H9 (cell line): Measurements from ENCODE around the gene AIF1. TPM values are rescaled to one million over a fixed set of nuclear protein-coding genes. Genes with fewer than 3 reads are reported as not detected.

Experiments used
- DNase-seq: peaks from one replicate; pipeline ENCODE4 v3.0.0-alpha.2; 2017
- H2AFZ ChIP-seq: one replicate; pipeline ENCODE4 v1.6.1; 2013; ENCODE audit warnings: mild to moderate bottlenecking, low read length, control low read depth, moderate library complexity
- H2AK5ac ChIP-seq: 2 replicates; pipeline ENCODE4 v1.6.1; 2013; ENCODE audit warnings: low read length, control low read depth, mixed read lengths; ENCODE audit not compliant: insufficient read length
- H2BK120ac ChIP-seq: one replicate; pipeline ENCODE4 v1.6.1; 2013; ENCODE audit warnings: low read depth, mild to moderate bottlenecking, low read length, control low read depth, inconsistent platforms; ENCODE audit not compliant: poor library complexity, severe bottlenecking
- H2BK12ac ChIP-seq: 2 replicates; pipeline ENCODE4 v1.6.1; 2013; ENCODE audit warnings: low read length, control low read depth, mixed read lengths, low read depth; ENCODE audit not compliant: insufficient read length
- H2BK15ac ChIP-seq: 2 replicates; pipeline ENCODE4 v1.6.1; 2013; ENCODE audit warnings: low read depth, low read length, control low read depth
- H2BK20ac ChIP-seq: one replicate; pipeline ENCODE4 v1.6.1; 2013; ENCODE audit warnings: low read depth, mild to moderate bottlenecking, low read length, control low read depth, inconsistent platforms; ENCODE audit not compliant: poor library complexity, severe bottlenecking
- H2BK5ac ChIP-seq: 2 replicates; pipeline ENCODE4 v1.6.1; 2013; ENCODE audit warnings: low read length, control low read depth, mixed read lengths; ENCODE audit not compliant: insufficient read length
- H3K14ac ChIP-seq: 2 replicates; pipeline ENCODE4 v1.6.1; 2013; ENCODE audit warnings: low read length, control low read depth; ENCODE audit not compliant: insufficient read depth
- H3K18ac ChIP-seq: 2 replicates; pipeline ENCODE4 v1.6.1; 2013; ENCODE audit warnings: low read depth, mild to moderate bottlenecking, mixed read lengths, low read length, control low read depth; ENCODE audit not compliant: insufficient read length
- H3K23ac ChIP-seq: 2 replicates; pipeline ENCODE4 v1.6.1; 2013; ENCODE audit warnings: low read length, control low read depth, mixed read lengths, low read depth; ENCODE audit not compliant: insufficient read length
- H3K23me2 ChIP-seq: 2 replicates; pipeline ENCODE4 v1.6.1; 2013; ENCODE audit warnings: low read depth, mild to moderate bottlenecking, mixed read lengths, low read length, control low read depth; ENCODE audit not compliant: insufficient read length, poor library complexity, severe bottlenecking
- H3K27ac ChIP-seq: 2 replicates; pipeline ENCODE4 v1.5.1; 2013; ENCODE audit warnings: low read length, control low read depth, mixed read lengths, low read depth; ENCODE audit not compliant: insufficient read length
- H3K27me3 ChIP-seq: 2 replicates; pipeline ENCODE4 v1.6.1; 2013; ENCODE audit warnings: low read length, control low read depth, inconsistent platforms; ENCODE audit not compliant: insufficient read depth
- H3K4ac ChIP-seq: 2 replicates; pipeline ENCODE4 v1.6.1; 2013; ENCODE audit warnings: low read depth, mild to moderate bottlenecking, control low read depth, inconsistent platforms, low read length, moderate library complexity
- H3K4me1 ChIP-seq: 2 replicates; pipeline ENCODE4 v1.6.1; 2013; ENCODE audit warnings: low read length, control low read depth, inconsistent platforms; ENCODE audit not compliant: insufficient read depth
- H3K4me2 ChIP-seq: 2 replicates; pipeline ENCODE4 v1.6.1; 2013; ENCODE audit warnings: low read length, control low read depth, mixed read lengths; ENCODE audit not compliant: insufficient read length, insufficient read depth
- H3K56ac ChIP-seq: 2 replicates; pipeline ENCODE4 v1.6.1; 2013; ENCODE audit warnings: low read depth, mild to moderate bottlenecking, mixed read lengths, low read length, control low read depth; ENCODE audit not compliant: insufficient read length
- H3K79me1 ChIP-seq: 2 replicates; pipeline ENCODE4 v1.6.1; 2013; ENCODE audit warnings: low read depth, mild to moderate bottlenecking, moderate library complexity, low read length, control low read depth, inconsistent platforms; ENCODE audit not compliant: insufficient read depth, poor library complexity, severe bottlenecking
- H3K79me2 ChIP-seq: 2 replicates; pipeline ENCODE4 v1.6.1; 2013; ENCODE audit warnings: low read length, control low read depth, inconsistent platforms; ENCODE audit not compliant: insufficient read depth
- H3K9ac ChIP-seq: 2 replicates; pipeline ENCODE4 v1.6.1; 2013; ENCODE audit warnings: low read length, control low read depth, mixed read lengths; ENCODE audit not compliant: insufficient read length; ENCODE audit errors: extremely low read depth
- H3K9me3 ChIP-seq: one replicate; pipeline ENCODE4 v1.6.1; 2013; ENCODE audit warnings: low read depth, low read length, inconsistent platforms; ENCODE audit not compliant: control insufficient read depth
- H3T11ph ChIP-seq: one replicate; pipeline ENCODE4 v1.6.1; 2013; ENCODE audit warnings: mild to moderate bottlenecking, low read length, control low read depth, inconsistent platforms
- H4K20me1 ChIP-seq: one replicate; pipeline ENCODE4 v1.6.1; 2013; ENCODE audit not compliant: control insufficient read depth, insufficient read length, insufficient read depth
- H4K5ac ChIP-seq: 2 replicates; pipeline ENCODE4 v1.6.1; 2013; ENCODE audit warnings: low read depth, mild to moderate bottlenecking, mixed read lengths, low read length, control low read depth; ENCODE audit not compliant: insufficient read length
- H4K8ac ChIP-seq: replicated peaks from 2 replicates; pipeline ENCODE4 v1.6.1; 2013; ENCODE audit warnings: low read length, control low read depth, mixed read lengths, low read depth; ENCODE audit not compliant: insufficient read length
- H4K91ac ChIP-seq: 2 replicates; pipeline ENCODE4 v1.6.1; 2013; ENCODE audit warnings: low read depth, mild to moderate bottlenecking, moderate library complexity, mixed read lengths, low read length, control low read depth; ENCODE audit not compliant: insufficient read length
- H3K27ac Mint-ChIP-seq, 3 experiments: 2 replicates in 2 of 3; 3 replicates in 1 of 3; pipeline ENCODE4 v1.8.0; 2020 to 2021; ENCODE audit warnings: mixed read lengths in 3 of 3, mild to moderate bottlenecking in 1 of 3, moderate library complexity in 1 of 3
- H3K27me3 Mint-ChIP-seq: 2 replicates; pipeline ENCODE4 v1.8.0; 2021; ENCODE audit warnings: low read depth, mild to moderate bottlenecking, moderate library complexity, mixed read lengths
- H3K36me3 Mint-ChIP-seq, 3 experiments: 2 replicates in 2 of 3; 3 replicates in 1 of 3; pipeline ENCODE4 v1.8.0; 2020 to 2021; ENCODE audit warnings: low read depth in 3 of 3, mixed read lengths in 3 of 3; ENCODE audit not compliant: insufficient read depth in 1 of 3
- H3K4me1 Mint-ChIP-seq, 2 experiments: 2 replicates each; pipeline ENCODE4 v1.8.0; 2020; ENCODE audit warnings: mixed read lengths in 2 of 2
- H3K4me3 Mint-ChIP-seq, 2 experiments: 2 replicates in 1 of 2; 3 replicates in 1 of 2; pipeline ENCODE4 v1.8.0; 2020 to 2021; ENCODE audit warnings: mild to moderate bottlenecking in 2 of 2, mixed read lengths in 2 of 2, moderate library complexity in 1 of 2
- H3K9me3 Mint-ChIP-seq, 2 experiments: 2 replicates in 1 of 2; 3 replicates in 1 of 2; pipeline ENCODE4 v1.8.0; 2020; ENCODE audit warnings: mild to moderate bottlenecking in 2 of 2, mixed read lengths in 2 of 2, moderate library complexity in 1 of 2
- WGBS: extraction: QIAGEN DNeasy Blood & Tissue Kit; methylation state at CpG from one replicate; pipeline ENCODE4 v1.1.7; 2013; ENCODE audit warnings: missing lambda C conversion rate, low lambda C conversion rate, mixed read lengths; ENCODE audit not compliant: insufficient read length; ENCODE audit errors: extremely low coverage; 5-methylcytosine and 5-hydroxymethylcytosine counted together
- total RNA-seq: library from RNA; stranded (reverse); gene quantifications from 2 replicates; pipeline ENCODE4 v1.2.1, GENCODE V29; 2021
- TF ChIP-seq, protein P1 (sequence below): fragments of 200-600 bp; sonication (generic); conservative IDR thresholded peaks from 3 replicates; pipeline ENCODE4 v1.8.0; 2021; ENCODE audit warnings: antibody characterized with exemption, mild to moderate bottlenecking

Gene AIF1
- total RNA-seq, 1 experiment from 2014 or later: 4.2 TPM

DNA sequence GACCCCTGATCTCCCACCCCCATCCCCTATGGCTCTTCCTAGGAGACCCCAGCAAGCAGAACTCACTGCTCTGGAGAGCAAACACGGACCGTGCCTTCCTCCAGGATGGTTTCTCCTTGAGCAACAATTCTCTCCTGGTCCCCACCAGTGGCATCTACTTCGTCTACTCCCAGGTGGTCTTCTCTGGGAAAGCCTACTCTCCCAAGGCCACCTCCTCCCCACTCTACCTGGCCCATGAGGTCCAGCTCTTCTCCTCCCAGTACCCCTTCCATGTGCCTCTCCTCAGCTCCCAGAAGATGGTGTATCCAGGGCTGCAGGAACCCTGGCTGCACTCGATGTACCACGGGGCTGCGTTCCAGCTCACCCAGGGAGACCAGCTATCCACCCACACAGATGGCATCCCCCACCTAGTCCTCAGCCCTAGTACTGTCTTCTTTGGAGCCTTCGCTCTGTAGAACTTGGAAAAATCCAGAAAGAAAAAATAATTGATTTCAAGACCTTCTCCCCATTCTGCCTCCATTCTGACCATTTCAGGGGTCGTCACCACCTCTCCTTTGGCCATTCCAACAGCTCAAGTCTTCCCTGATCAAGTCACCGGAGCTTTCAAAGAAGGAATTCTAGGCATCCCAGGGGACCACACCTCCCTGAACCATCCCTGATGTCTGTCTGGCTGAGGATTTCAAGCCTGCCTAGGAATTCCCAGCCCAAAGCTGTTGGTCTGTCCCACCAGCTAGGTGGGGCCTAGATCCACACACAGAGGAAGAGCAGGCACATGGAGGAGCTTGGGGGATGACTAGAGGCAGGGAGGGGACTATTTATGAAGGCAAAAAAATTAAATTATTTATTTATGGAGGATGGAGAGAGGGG lies 41.6 kb upstream of the AIF1 start:
- Mint-ChIP-seq H3K27ac (no peak overlapping the region), H3K4me3 (no peak overlapping the region; a peak in 1 of 5 replicates), H3K4me1 (peaks cover 11 to 20% of the 10 kb centered on the region in 2 experiments), H3K27me3 (peaks cover 22% of the 10 kb centered on the region), H3K36me3 (no peaks in the 10 kb centered on the region), H3K9me3 (no peaks in the 10 kb centered on the region; a peak in 1 of 5 replicates)
- no peak overlapping the region for H2AK5ac ChIP-seq
- WGBS: no CpG with 5 or more reads among the region's 9 CpGs
- no peak overlapping the region for H4K91ac ChIP-seq
- no peak overlapping the region for H2BK20ac ChIP-seq
- no peak overlapping the region for H3K56ac ChIP-seq
- no peak overlapping the region for H3K18ac ChIP-seq
- no peak overlapping the region for H3K4ac ChIP-seq
- H2BK12ac ChIP-seq: no peak overlapping the region
- H3T11ph ChIP-seq: no peak overlapping the region
- no peak overlapping the region for H3K4me2 ChIP-seq
- no peaks in the 10 kb centered on the region for H3K9me3 ChIP-seq
- no peak overlapping the region for H2BK120ac ChIP-seq
- no peak overlapping the region for H2BK5ac ChIP-seq
- H4K8ac ChIP-seq: no peak overlapping the region
- no peak for DNase-seq
- no peaks in the 10 kb centered on the region for H3K79me1 ChIP-seq
- peaks cover 3% of the 10 kb centered on the region for H3K23me2 ChIP-seq
- no peaks in the 10 kb centered on the region for H3K27me3 ChIP-seq
- no peaks in the 10 kb centered on the region for H4K20me1 ChIP-seq
- H4K5ac ChIP-seq: no peak overlapping the region
- no peak overlapping the region for H2BK15ac ChIP-seq
- H3K4me1 ChIP-seq: no peaks in the 10 kb centered on the region
- no peaks in the 10 kb centered on the region for H3K79me2 ChIP-seq
- TF ChIP-seq, protein P1, sequence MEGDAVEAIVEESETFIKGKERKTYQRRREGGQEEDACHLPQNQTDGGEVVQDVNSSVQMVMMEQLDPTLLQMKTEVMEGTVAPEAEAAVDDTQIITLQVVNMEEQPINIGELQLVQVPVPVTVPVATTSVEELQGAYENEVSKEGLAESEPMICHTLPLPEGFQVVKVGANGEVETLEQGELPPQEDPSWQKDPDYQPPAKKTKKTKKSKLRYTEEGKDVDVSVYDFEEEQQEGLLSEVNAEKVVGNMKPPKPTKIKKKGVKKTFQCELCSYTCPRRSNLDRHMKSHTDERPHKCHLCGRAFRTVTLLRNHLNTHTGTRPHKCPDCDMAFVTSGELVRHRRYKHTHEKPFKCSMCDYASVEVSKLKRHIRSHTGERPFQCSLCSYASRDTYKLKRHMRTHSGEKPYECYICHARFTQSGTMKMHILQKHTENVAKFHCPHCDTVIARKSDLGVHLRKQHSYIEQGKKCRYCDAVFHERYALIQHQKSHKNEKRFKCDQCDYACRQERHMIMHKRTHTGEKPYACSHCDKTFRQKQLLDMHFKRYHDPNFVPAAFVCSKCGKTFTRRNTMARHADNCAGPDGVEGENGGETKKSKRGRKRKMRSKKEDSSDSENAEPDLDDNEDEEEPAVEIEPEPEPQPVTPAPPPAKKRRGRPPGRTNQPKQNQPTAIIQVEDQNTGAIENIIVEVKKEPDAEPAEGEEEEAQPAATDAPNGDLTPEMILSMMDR: no peak
- H3K9ac ChIP-seq: no peak overlapping the region
- no peak overlapping the region for H3K27ac ChIP-seq
- H3K23ac ChIP-seq: no peak overlapping the region
- H3K14ac ChIP-seq: no peak overlapping the region
- no peak overlapping the region for H2AFZ ChIP-seq
